ENCODE measurements around the gene CAMSAP2. TPM values are rescaled to one million over a fixed set of nuclear protein-coding genes. Genes with fewer than 3 reads are reported as not detected.

CAMSAP2 gene
- total and polyA plus RNA-seq, 10 of the 15 experiments (the other 5 are each of a cell fraction or from before 2014, with no cell fraction given), result 3.9 to 19.8 (median 8.0) TPM

- peak in 1 of 2 experiments; percentile 66; a peak in 1 of 4 replicates for TF ChIP-seq CEBPB (IDR thresholded peaks at IDR 0.05; ENCODE audit: borderline replicate concordance in 1 of 2, low read depth in 2 of 2, low read length in 2 of 2)
- TF ChIP-seq TARDBP (IDR thresholded peaks at IDR 0.05; ENCODE audit: borderline replicate concordance), result peak; percentile 80; the same call in 1 of the 2 replicates
- peak; percentile 90 for TF ChIP-seq ZNF24 (IDR thresholded peaks at IDR 0.05)
- TF ChIP-seq GABPA (IDR thresholded peaks at IDR 0.05; ENCODE audit: low read depth), result 0 out of 2 replicates have a peak, but pooled peaks have one; percentile 50
- peak; percentile 91; the same call in 1 of the 2 replicates for TF ChIP-seq CBFB (IDR thresholded peaks at IDR 0.05; ENCODE audit: low read depth)
- peak; percentile 97 for TF ChIP-seq NFIC (IDR thresholded peaks at IDR 0.05; ENCODE audit: low read depth, low read length)
- TF ChIP-seq GATAD2B (conservative IDR thresholded peaks at IDR 0.05; ENCODE audit: low read depth), result peak; percentile 97
- TF ChIP-seq SREBF2 (IDR thresholded peaks at IDR 0.05; ENCODE audit: low read length), result no peak
- peak; percentile 67 for TF ChIP-seq RELA (IDR thresholded peaks at IDR 0.05; ENCODE audit: borderline replicate concordance, partially characterized antibody)
- no peak; the same call in 1 of the 2 replicates for TF ChIP-seq POLR2AphosphoS2 (IDR thresholded peaks at IDR 0.05; ENCODE audit: low read depth, low read length)
- peak in 1 of 2 experiments; percentile 90; a peak in 2 of 4 replicates for TF ChIP-seq ETV6 (conservative IDR thresholded peaks at IDR 0.05 in 1 of 2, IDR thresholded peaks at IDR 0.05 in 1 of 2; ENCODE audit: borderline replicate concordance in 1 of 2, low read depth in 1 of 2)
- TF ChIP-seq, protein P1, sequence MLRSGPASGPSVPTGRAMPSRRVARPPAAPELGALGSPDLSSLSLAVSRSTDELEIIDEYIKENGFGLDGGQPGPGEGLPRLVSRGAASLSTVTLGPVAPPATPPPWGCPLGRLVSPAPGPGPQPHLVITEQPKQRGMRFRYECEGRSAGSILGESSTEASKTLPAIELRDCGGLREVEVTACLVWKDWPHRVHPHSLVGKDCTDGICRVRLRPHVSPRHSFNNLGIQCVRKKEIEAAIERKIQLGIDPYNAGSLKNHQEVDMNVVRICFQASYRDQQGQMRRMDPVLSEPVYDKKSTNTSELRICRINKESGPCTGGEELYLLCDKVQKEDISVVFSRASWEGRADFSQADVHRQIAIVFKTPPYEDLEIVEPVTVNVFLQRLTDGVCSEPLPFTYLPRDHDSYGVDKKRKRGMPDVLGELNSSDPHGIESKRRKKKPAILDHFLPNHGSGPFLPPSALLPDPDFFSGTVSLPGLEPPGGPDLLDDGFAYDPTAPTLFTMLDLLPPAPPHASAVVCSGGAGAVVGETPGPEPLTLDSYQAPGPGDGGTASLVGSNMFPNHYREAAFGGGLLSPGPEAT (IDR thresholded peaks at IDR 0.05; ENCODE audit: low read depth), result peak; percentile 87
- TF ChIP-seq IKZF2 (IDR thresholded peaks at IDR 0.05), result peak; percentile 97 to 98
- TF ChIP-seq FOXK2 (IDR thresholded peaks at IDR 0.05), result no peak
- TF ChIP-seq, protein P2, sequence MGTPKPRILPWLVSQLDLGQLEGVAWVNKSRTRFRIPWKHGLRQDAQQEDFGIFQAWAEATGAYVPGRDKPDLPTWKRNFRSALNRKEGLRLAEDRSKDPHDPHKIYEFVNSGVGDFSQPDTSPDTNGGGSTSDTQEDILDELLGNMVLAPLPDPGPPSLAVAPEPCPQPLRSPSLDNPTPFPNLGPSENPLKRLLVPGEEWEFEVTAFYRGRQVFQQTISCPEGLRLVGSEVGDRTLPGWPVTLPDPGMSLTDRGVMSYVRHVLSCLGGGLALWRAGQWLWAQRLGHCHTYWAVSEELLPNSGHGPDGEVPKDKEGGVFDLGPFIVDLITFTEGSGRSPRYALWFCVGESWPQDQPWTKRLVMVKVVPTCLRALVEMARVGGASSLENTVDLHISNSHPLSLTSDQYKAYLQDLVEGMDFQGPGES (IDR thresholded peaks at IDR 0.05), result no peak
- peak; percentile 85 for TF ChIP-seq CREB1 (IDR thresholded peaks at IDR 0.05; ENCODE audit: low read depth)
- peak; percentile 74; the same call in 1 of the 2 replicates for TF ChIP-seq BMI1 (IDR thresholded peaks at IDR 0.05; ENCODE audit: borderline replicate concordance)
- TF ChIP-seq SMAD1 (IDR thresholded peaks at IDR 0.05; ENCODE audit: low read depth, partially characterized antibody), result peak; percentile 86
- TF ChIP-seq MEF2A (IDR thresholded peaks at IDR 0.05; ENCODE audit: insufficient read depth, low read depth, low read length), result peak; percentile 90
- peak; percentile 89 for TF ChIP-seq CUX1 (IDR thresholded peaks at IDR 0.05; ENCODE audit: insufficient replicate concordance, low read depth, low read length)
- TF ChIP-seq ZNF384 (IDR thresholded peaks at IDR 0.05; ENCODE audit: borderline replicate concordance, low read depth, low read length), result peak; percentile 35; the same call in 1 of the 2 replicates
- TF ChIP-seq CBX5 (IDR thresholded peaks at IDR 0.05; ENCODE audit: low read depth), result peak; percentile 88
Measured at GRCh38 chr1:200866521-200866920, 127.8 kb downstream of the CAMSAP2 start (continued).

Measured in GM12878 (cell line).